NT2/D1 (cell line): ENCODE results near the gene ZC3H13.

Source experiments
- DNase-seq: peaks from one replicate; pipeline ENCODE4 v3.0.0-alpha.2; 2011; ENCODE audit warnings: low read depth, low spot score
- H3K27me3 ChIP-seq: 2 replicates; pipeline ENCODE4 v1.6.0; 2011; ENCODE audit warnings: mild to moderate bottlenecking; ENCODE audit not compliant: insufficient read length, insufficient read depth
- H3K36me3 ChIP-seq: 2 replicates; pipeline ENCODE4 v1.6.1; 2011; ENCODE audit warnings: mild to moderate bottlenecking, low read length, mixed read lengths; ENCODE audit not compliant: insufficient read depth, insufficient read length
- H3K4me1 ChIP-seq: 2 replicates; pipeline ENCODE4 v1.5.1; 2011; ENCODE audit not compliant: insufficient read depth, insufficient read length
- H3K4me3 ChIP-seq: 2 replicates; pipeline ENCODE4 v1.5.1; 2011; ENCODE audit warnings: low read depth; ENCODE audit not compliant: insufficient read length
- H3K9ac ChIP-seq: 2 replicates; pipeline ENCODE4 v1.6.0; 2011; ENCODE audit warnings: low read depth; ENCODE audit not compliant: insufficient read length
- H3K9me3 ChIP-seq: 2 replicates; pipeline ENCODE4 v1.5.1; 2011; ENCODE audit warnings: mild to moderate bottlenecking, low read length; ENCODE audit not compliant: insufficient read depth
- SUZ12 ChIP-seq: IDR thresholded peaks from 2 replicates; pipeline ENCODE4 v1.6.1; 2011; ENCODE audit not compliant: insufficient read length, insufficient read depth; ENCODE audit errors: extremely low read depth
- YY1 ChIP-seq: IDR thresholded peaks from 2 replicates; pipeline ENCODE4 v1.6.1; 2011; ENCODE audit not compliant: insufficient read length, insufficient read depth
- ZNF274 ChIP-seq: IDR thresholded peaks from 2 replicates; pipeline ENCODE4 v1.6.1; 2011; ENCODE audit warnings: mild to moderate bottlenecking, low read depth, low read length

Gene ZC3H13

DNA sequence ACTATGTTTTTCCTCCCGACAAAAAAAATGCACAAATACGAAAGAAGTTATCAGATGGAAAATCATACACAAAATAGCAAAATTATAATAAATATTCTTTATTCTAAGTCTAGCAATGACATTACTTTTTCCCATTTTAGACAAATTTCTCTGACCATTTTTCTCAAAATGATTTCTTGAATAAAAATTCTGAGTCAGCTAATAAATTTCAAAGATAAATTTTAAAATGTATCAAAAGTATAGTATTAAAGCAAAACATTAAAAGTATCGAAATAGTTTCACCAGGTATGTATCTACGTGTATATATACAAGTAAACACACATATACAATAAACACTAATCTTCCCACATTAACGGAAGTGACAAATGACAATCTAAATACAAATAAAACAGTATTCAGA lies 8.9 kb downstream of the ZC3H13 start:
- Histone ChIP-seq H3K27me3 (no peaks in the 10 kb centered on the region), H3K4me1 (no peaks in the 10 kb centered on the region), H3K36me3 (peaks cover 22% of the 10 kb centered on the region), H3K4me3 (no peak overlapping the region), H3K9me3 (no peaks in the 10 kb centered on the region), H3K9ac (no peak overlapping the region)
- DNase-seq, result no peak
- no peak for TF ChIP-seq SUZ12
- no peak for TF ChIP-seq ZNF274
- no peak for TF ChIP-seq YY1

DNA sequence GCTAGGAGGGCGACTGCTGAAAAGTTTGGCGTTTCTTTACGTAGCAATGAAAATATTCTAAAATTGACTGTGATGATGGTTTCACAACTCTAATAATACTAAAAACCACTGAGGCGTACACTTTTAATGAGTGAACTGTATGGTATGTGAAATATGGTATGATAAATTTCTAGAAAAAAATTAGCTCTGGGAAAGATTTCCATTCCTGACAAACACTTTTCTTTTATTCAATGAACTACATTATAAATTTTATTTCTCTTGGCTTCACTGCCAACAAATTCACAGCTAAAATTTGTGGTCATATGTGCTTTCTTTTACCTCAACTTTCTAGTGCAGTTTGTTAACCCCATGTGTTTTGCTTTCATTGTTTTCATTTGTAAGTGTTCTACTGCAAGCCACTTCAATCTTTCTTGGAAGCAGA lies 11.1 kb downstream of the ZC3H13 start:
- H3K9me3 ChIP-seq, result no peaks in the 10 kb centered on the region
- H3K4me1 ChIP-seq, result no peaks in the 10 kb centered on the region
- DNase-seq, result no peak
- H3K9ac ChIP-seq, result no peak overlapping the region
- no peaks in the 10 kb centered on the region for H3K27me3 ChIP-seq
- no peak overlapping the region for H3K4me3 ChIP-seq
- TF ChIP-seq SUZ12 (no peak), ZNF274 (no peak), YY1 (no peak)
- peaks cover 31% of the 10 kb centered on the region for H3K36me3 ChIP-seq

DNA sequence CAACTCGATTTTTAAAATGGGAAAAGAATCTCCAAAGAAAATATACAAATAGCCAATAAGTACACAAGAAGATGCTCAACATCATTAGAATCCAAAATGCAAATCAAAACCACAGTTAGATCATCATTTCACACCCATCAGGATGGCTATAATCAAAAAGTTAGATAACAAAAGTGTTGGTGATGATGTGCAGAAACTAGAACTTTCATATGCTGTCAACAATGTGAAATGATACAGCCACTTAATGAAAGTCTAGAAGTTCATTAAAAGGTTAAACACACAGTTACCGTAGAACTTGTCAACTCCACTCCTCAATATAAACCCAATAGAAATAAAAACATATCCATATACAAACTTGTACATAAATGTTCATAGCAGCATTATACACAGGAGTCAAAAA lies 11.8 kb downstream of the ZC3H13 start:
- Histone ChIP-seq H3K9me3 (no peaks in the 10 kb centered on the region), H3K4me3 (no peak overlapping the region), H3K9ac (no peak overlapping the region), H3K36me3 (peaks cover 31% of the 10 kb centered on the region), H3K27me3 (no peaks in the 10 kb centered on the region), H3K4me1 (no peaks in the 10 kb centered on the region)
- DNase-seq, result no peak
- TF ChIP-seq ZNF274, result no peak
- no peak for TF ChIP-seq SUZ12
- TF ChIP-seq YY1, result no peak

DNA sequence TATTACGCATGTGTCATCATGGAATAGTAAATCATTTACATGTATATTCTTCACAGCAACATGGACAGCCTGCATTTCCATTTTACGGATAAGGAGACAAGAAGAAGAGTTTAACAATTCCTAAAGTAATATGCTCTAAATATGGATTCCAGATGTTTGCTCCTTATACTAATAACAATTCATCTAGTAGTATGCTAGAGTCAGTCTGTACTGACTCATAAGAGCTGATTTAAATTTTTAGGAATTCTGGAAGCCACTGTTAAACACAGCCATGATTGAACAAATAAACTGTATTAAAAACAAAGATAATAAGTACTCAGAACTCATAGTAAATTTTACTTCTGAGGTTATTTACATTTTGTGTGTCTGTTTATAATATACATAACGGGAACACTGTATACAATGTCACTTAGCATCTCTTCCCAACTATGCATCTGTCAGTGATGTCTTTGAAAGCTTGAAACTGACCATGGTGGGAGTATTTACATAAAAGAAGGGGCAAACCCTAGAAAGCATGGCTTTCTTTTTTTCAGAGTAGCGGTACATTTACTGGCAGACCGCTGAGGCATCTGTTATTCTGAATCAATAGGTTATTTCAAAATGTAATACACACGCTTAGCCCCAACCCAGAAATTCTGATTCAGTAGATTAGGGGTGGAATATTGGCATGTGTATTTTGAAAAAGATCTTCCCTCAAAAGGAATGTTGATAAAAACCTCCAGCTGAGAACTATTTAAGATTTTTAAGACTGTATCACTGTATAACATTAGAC lies 12.9 kb downstream of the ZC3H13 start:
- no peak for DNase-seq
- peaks cover 30% of the 10 kb centered on the region for H3K36me3 ChIP-seq
- H3K9ac ChIP-seq, result no peak overlapping the region
- no peaks in the 10 kb centered on the region for H3K9me3 ChIP-seq
- H3K4me1 ChIP-seq, result no peaks in the 10 kb centered on the region
- TF ChIP-seq ZNF274 (no peak), YY1 (no peak), SUZ12 (no peak)
- H3K4me3 ChIP-seq, result no peak overlapping the region
- no peaks in the 10 kb centered on the region for H3K27me3 ChIP-seq

DNA sequence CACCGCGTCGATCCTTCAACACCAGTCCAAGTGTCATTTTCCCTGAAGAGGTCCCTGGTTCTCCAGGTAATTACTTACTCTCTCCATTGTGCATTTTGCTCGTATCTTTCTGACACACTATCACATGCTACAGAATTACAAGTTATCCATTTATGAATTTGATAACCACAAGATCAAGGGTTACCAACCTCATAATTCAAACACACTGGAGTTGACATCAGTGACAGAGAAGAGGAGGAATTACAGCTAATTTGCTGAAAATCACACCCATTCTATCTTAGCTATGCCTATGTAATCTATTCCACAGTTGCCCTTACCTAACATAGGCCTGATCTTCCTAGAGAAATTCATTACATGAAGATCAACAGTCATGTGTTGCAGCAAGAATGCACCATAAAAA lies 14.2 kb downstream of the ZC3H13 start:
- no peak overlapping the region for H3K4me3 ChIP-seq
- TF ChIP-seq SUZ12 (no peak), ZNF274 (no peak), YY1 (no peak)
- H3K9ac ChIP-seq, result no peak overlapping the region
- no peaks in the 10 kb centered on the region for H3K9me3 ChIP-seq
- no peaks in the 10 kb centered on the region for H3K27me3 ChIP-seq
- peaks cover 30% of the 10 kb centered on the region for H3K36me3 ChIP-seq
- no peak for DNase-seq
- no peaks in the 10 kb centered on the region for H3K4me1 ChIP-seq

DNA sequence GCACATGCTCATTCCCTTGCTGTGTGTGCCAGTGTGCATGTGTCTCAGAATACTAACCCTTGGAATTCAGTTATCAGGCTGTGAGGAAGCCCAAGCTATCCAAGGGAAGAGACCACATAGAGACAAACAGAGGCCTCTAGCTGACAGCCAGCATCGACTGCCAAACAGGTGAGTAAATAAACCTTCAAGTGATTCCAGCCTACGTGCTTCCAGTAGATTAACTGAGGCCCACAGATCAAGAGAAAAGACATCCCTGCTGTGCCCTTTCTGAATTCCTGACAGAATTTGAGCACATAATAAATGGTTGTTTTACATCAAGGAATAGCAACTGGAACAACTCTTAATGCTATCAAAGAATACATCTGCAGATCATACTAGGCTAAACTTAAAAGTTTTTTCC lies 17.5 kb downstream of the ZC3H13 start:
- no peak for TF ChIP-seq ZNF274
- TF ChIP-seq SUZ12, result no peak
- TF ChIP-seq YY1, result no peak
- no peak for DNase-seq
- peaks cover 16% of the 10 kb centered on the region for H3K36me3 ChIP-seq
- no peaks in the 10 kb centered on the region for H3K9me3 ChIP-seq
- H3K9ac ChIP-seq, result no peak overlapping the region
- no peaks in the 10 kb centered on the region for H3K4me1 ChIP-seq
- H3K27me3 ChIP-seq, result no peaks in the 10 kb centered on the region
- H3K4me3 ChIP-seq, result no peak overlapping the region

DNA sequence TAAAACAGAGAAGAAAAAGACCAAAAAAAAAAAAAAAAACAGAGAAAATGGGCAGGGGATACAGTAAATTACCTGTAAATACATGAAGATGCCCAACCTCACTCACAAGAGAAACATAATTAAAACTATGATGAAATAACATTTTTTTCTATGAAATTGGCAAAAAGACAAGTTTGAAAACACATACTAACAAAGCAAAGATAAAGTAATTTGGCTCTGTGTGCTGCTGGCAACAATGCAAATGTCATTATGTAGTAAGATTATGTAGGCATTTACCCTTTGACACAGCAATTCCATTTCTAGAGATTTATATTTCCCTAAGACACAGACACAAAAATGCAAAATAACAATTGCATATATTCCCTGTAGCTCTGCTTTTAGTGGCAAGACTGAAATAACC lies 20.2 kb downstream of the ZC3H13 start:
- no peak for DNase-seq
- H3K27me3 ChIP-seq, result no peaks in the 10 kb centered on the region
- H3K9ac ChIP-seq, result no peak overlapping the region
- no peak overlapping the region for H3K4me3 ChIP-seq
- no peaks in the 10 kb centered on the region for H3K9me3 ChIP-seq
- peaks cover 4% of the 10 kb centered on the region for H3K36me3 ChIP-seq
- no peaks in the 10 kb centered on the region for H3K4me1 ChIP-seq
- no peak for TF ChIP-seq ZNF274
- no peak for TF ChIP-seq SUZ12
- no peak for TF ChIP-seq YY1
